ENCODE measurements around the gene APOL1.
"Not testable (repeated sequence)": the region's sequence is repeated elsewhere in the genome, so short reads cannot be mapped to it uniquely, and the experiment has no call there.

The APOL1 gene

DNA sequence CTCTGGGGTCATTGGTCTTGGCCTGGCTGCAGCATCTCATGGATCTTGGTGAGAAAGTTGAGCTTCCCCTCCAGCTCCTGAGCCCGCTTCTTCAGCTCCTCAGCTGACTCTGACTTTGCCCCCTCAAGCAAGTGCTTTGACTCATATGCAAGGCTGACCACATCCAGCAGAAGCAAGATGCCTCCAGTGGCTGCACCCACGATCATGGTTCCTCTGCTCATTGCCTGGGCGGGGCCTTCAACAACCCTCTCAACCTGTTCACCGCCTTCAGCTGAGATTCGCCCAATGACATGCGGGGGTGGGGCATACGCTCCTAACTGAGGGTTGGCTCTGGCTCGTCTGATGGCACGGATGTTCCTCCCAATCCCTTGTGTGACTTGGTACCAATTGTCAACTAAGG lies 25.5 kb upstream of the APOL1 start:
- Histone ChIP-seq H3K4me3 (ENCODE audit: low read depth in 1 of 2, low read length in 1 of 2) (no peak overlapping the region), H3K27ac (no peak overlapping the region), H3K4me1 (ENCODE audit: control insufficient read depth in 1 of 2, insufficient read depth in 1 of 2, low read depth in 1 of 2, low read length in 1 of 2) (peaks cover 4 to 5% of the 10 kb centered on the region in 2 experiments), H3K27me3 (no peaks in the 10 kb centered on the region), H3K36me3 (peaks cover 64% of the 10 kb centered on the region), H3K9me3 (no peaks in the 10 kb centered on the region)
- TF ChIP-seq, protein P1, sequence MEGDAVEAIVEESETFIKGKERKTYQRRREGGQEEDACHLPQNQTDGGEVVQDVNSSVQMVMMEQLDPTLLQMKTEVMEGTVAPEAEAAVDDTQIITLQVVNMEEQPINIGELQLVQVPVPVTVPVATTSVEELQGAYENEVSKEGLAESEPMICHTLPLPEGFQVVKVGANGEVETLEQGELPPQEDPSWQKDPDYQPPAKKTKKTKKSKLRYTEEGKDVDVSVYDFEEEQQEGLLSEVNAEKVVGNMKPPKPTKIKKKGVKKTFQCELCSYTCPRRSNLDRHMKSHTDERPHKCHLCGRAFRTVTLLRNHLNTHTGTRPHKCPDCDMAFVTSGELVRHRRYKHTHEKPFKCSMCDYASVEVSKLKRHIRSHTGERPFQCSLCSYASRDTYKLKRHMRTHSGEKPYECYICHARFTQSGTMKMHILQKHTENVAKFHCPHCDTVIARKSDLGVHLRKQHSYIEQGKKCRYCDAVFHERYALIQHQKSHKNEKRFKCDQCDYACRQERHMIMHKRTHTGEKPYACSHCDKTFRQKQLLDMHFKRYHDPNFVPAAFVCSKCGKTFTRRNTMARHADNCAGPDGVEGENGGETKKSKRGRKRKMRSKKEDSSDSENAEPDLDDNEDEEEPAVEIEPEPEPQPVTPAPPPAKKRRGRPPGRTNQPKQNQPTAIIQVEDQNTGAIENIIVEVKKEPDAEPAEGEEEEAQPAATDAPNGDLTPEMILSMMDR (IDR thresholded peaks at IDR 0.05): no peak

DNA sequence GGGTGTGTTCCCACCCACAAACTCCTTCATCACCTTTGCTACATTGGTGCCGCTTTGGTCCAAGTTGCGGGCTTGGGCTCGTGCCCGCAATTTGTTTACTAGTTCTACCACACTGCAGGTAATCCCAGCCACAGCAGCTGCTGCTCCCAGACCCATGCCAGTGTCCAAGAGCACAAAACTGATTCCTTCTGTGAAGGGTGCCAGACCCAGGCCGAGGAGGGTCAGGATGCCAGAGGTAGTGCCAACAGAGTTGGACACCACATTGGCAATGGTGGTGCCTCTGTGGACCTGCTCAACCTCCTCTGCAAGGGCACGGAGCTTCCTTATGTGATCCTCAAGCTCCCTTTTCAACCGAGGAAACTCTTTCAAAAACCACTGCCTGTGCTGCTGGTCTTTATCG lies 25.1 kb upstream of the APOL1 start:
- no peaks in the 10 kb centered on the region for H3K9me3 ChIP-seq
- H3K27ac ChIP-seq: no peak overlapping the region
- H3K4me3 ChIP-seq (ENCODE audit: low read depth in 1 of 2, low read length in 1 of 2): no peak overlapping the region
- H3K36me3 ChIP-seq: peaks cover 68% of the 10 kb centered on the region
- no peaks in the 10 kb centered on the region for H3K27me3 ChIP-seq
- TF ChIP-seq, protein P1 (IDR thresholded peaks at IDR 0.05): no peak
- H3K4me1 ChIP-seq (ENCODE audit: control insufficient read depth in 1 of 2, insufficient read depth in 1 of 2, low read depth in 1 of 2, low read length in 1 of 2): peaks cover 8 to 9% of the 10 kb centered on the region in 2 experiments

DNA sequence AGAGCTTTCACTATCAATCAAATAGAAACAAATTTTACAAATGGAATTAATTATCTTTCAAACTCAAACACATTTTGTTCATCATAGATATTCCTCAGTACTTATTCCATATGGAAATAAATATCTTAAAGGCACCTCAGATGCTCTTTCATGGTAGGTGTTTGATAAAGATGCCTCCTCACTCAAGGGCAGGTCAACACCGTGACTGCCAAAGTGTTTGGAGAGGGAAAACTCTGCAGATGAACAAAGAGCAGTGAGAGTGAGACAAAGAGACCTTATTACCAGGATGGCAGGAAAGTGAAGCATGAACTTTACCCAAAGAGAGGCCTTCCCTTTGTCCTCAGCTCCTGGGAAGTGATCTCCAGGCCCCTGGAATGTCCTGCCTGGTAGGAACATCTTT lies 24.6 kb upstream of the APOL1 start:
- not testable (repeated sequence) for H3K27me3 ChIP-seq; H3K9me3 ChIP-seq; H3K27ac ChIP-seq; H3K4me3 ChIP-seq (ENCODE audit: low read depth in 1 of 2, low read length in 1 of 2)
- H3K36me3 ChIP-seq: peaks cover 74% of the 10 kb centered on the region
- peaks cover 14 to 15% of the 10 kb centered on the region in 2 experiments for H3K4me1 ChIP-seq (ENCODE audit: control insufficient read depth in 1 of 2, insufficient read depth in 1 of 2, low read depth in 1 of 2, low read length in 1 of 2)

DNA sequence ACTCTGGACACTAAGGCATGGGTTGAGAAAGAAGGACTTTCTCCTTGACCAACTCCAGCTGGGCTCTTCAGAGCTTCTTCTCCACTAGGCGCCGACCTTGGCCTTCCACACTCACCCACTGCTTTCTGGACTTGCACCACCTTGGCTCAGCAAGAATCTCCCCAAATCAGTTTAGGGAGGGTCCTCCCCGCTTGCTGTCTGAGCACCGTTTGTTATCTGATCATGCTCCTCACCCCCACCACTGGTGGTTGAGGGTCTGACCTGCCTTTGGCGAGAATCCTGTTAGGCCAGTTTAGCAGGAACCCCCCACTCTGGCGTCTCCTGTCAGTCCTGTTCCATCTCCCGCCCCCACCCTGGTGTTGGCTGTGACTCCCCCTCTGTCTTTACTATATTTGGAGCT lies 24.0 kb upstream of the APOL1 start:
- Histone ChIP-seq H3K36me3 (peaks cover 80% of the 10 kb centered on the region), H3K9me3 (no peaks in the 10 kb centered on the region), H3K27ac (no peak overlapping the region), H3K27me3 (no peaks in the 10 kb centered on the region), H3K4me1 (ENCODE audit: control insufficient read depth in 1 of 2, insufficient read depth in 1 of 2, low read depth in 1 of 2, low read length in 1 of 2) (peaks cover 20 to 21% of the 10 kb centered on the region in 2 experiments), H3K4me3 (ENCODE audit: low read depth in 1 of 2, low read length in 1 of 2) (no peak overlapping the region)
- TF ChIP-seq, protein P1 (IDR thresholded peaks at IDR 0.05): no peak

DNA sequence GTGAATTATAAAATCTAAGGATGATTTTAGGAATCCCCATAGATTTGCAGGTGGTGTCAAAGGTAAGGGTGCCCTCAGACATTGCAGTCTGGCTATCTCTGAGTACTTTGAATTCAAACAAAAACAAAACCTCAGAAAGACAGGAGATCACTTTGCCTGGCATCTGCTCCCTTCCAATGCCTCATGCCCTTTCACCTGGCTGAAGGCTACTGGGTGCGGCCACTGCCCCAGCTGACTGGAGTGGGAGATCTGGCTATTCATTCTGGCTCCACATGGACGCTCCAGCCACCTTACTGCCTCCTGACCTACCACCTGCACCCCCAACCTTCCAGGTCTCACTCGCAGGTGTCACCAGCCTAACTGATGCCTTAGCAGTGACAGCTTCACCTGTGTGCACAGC lies 23.3 kb upstream of the APOL1 start:
- H3K9me3 ChIP-seq; H3K4me3 ChIP-seq (ENCODE audit: low read depth in 1 of 2, low read length in 1 of 2); H3K27me3 ChIP-seq; H3K27ac ChIP-seq: not testable (repeated sequence)
- Histone ChIP-seq H3K36me3 (peaks cover 86% of the 10 kb centered on the region), H3K4me1 (ENCODE audit: control insufficient read depth in 1 of 2, insufficient read depth in 1 of 2, low read depth in 1 of 2, low read length in 1 of 2) (peaks cover 20 to 23% of the 10 kb centered on the region in 2 experiments)

DNA sequence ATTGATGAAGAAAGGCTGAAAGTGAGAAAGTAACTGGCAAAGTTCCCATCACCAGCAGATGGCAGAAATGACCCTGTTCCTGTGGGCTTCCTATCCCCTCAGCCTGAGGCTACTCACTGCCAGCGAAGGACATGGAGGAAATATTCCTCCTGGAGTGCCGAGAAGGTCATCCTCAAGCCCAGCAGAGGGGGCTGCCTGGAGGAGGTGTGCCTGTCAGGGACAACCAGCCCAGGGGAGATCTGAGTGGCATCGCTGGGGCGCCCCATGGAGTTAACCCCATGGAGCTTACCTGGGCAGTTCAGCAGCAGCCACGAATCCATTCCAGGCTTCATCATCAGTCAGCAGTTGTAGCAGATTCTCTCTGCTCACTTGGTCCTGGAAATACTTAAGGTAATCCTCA lies 21.9 kb upstream of the APOL1 start:
- not testable (repeated sequence) for H3K27ac ChIP-seq; H3K9me3 ChIP-seq; H3K27me3 ChIP-seq; H3K4me3 ChIP-seq (ENCODE audit: low read depth in 1 of 2, low read length in 1 of 2)
- H3K4me1 ChIP-seq (ENCODE audit: control insufficient read depth in 1 of 2, insufficient read depth in 1 of 2, low read depth in 1 of 2, low read length in 1 of 2): peaks cover 20 to 23% of the 10 kb centered on the region in 2 experiments
- H3K36me3 ChIP-seq: peaks cover 90% of the 10 kb centered on the region

DNA sequence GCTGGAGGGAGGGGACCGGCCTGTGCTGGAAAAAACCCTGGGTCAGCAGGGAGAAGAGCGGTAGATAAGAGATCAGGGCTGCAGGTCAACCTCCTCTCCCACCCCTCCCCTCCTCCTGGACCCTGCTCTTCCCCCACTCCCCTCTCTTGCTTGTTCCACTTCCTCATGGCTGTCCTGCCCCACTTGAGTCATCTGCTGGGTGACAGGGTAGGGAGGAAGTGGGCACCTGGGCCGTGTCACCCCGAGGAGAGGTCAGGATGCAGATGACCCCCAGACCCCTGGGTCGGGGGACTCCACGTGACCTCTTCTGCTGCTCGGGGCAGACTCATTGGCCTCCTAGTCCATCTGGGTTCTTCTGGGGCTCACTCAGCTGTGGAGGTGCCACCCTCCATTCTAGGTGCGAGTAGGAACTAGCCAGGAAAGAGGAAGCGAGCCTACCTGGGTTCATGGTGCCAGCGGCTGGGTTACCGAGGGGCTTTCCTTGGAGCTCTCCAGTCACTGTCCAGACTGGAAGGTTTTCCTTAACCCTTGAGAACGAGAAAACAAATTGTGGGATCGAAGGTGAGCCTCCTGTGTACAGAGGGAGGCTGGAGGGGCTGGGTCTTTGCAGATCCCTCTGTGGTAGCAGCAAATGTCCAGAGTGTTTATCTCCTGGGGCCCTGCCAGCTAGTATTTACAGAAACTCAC lies 20.1 kb upstream of the APOL1 start:
- TF ChIP-seq, protein P1 (IDR thresholded peaks at IDR 0.05): peak; percentile 15
- no peaks in the 10 kb centered on the region for H3K9me3 ChIP-seq
- H3K4me3 ChIP-seq (ENCODE audit: low read depth in 1 of 2, low read length in 1 of 2): peak overlapping the region; percentile 23 to 35
- H3K36me3 ChIP-seq: peaks cover 93% of the 10 kb centered on the region
- H3K27ac ChIP-seq: peak overlapping the region; percentile 93
- no peaks in the 10 kb centered on the region for H3K27me3 ChIP-seq
- peaks cover 34 to 37% of the 10 kb centered on the region in 2 experiments for H3K4me1 ChIP-seq (ENCODE audit: control insufficient read depth in 1 of 2, insufficient read depth in 1 of 2, low read depth in 1 of 2, low read length in 1 of 2)

Measured in neutrophil (primary cell).